Activated CD8-positive, alpha-beta memory T cell treated with anti-CD3 and anti-CD28 coated beads for 48 hours (primary cell): ENCODE data around the gene HDAC10.

Experiments
- DNase-seq, 3 experiments: peaks; one replicate each; pipeline ENCODE4 v3.0.0-alpha.2; 2020; ENCODE audit warnings: low read depth in 2 of 3, low spot score in 2 of 3

Gene HDAC10

GRCh38 chr22:50219800-50220602 lies 31.1 kb downstream of the HDAC10 start:
- no peak for DNase-seq

GRCh38 chr22:50218996-50219727 lies 31.9 kb downstream of the HDAC10 start:
- DNase-seq = no peak

DNA sequence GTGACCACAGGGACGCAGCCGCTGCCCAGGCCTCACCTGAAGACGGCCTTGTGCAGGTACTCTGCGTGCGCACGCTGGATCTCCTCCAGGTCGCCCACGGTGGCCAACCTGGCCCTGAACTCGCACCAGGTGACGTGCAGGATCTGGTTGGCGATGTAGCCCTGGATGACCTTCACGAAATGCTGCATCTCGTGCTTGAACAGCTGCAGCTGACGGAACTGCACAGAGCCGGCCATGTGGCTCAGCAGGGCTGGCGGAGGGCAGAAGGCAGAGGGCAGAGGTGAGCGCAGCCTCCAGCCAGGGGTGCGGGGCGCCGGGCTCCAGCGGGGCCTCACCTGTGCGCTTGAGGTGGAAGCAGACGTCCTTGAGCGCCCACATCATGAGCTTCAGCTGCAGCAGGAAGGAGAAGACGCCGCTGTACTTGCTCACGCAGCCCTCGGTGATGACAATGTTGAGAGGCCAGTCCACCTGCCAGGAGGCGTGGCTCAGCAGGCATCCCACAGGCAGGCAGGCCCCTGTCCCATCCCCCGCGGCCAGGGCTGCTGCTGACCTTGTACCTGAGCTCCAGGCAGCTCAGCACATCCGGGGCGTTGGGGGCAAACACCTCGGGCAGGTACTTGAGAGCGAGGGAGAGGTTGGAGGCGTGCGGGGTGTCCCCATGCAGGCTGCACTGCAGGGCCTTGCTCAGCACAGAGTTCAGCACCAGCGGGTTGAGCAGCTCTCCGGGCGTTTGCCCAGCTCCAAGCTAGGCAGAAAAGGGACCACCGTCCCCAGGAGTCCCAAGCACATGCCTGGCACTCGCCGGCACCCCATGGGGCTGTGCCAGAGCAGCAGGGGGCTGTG lies 32.7 kb downstream of the HDAC10 start:
- DNase-seq = no peak

DNA sequence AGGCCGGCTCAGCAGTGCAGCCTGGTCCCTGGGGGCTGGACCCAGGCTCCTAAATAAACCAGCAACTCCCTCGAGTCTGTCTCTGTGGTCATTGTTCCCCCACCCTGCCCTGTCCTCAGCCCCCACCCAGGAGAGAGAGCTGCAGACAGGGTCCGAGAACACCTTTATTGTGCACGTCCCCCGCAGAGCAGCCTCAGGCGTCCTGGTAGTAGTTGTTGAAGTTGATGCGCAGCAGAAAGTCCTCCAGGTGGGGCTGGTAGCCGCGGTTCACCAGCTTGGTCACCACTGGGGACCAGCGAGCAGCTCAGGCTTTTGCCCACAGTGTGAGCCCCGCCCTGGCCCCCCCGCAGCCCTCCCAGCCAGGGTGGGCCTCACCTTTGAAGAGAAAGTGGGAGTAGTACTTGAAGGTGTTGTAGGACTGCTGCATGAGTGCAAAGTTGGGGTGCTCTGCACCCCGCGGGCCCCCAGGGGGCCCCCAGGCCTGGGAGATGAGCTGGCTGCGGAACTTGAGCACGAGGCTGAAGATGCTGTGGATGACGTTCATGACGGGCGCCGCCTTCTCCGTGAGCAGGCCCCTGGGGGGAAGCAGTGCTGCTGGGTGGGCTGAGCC lies 33.4 kb downstream of the HDAC10 start:
- no peak for DNase-seq

GRCh38 chr22:50216684-50217520 lies 34.2 kb downstream of the HDAC10 start:
- no peak for DNase-seq

DNA sequence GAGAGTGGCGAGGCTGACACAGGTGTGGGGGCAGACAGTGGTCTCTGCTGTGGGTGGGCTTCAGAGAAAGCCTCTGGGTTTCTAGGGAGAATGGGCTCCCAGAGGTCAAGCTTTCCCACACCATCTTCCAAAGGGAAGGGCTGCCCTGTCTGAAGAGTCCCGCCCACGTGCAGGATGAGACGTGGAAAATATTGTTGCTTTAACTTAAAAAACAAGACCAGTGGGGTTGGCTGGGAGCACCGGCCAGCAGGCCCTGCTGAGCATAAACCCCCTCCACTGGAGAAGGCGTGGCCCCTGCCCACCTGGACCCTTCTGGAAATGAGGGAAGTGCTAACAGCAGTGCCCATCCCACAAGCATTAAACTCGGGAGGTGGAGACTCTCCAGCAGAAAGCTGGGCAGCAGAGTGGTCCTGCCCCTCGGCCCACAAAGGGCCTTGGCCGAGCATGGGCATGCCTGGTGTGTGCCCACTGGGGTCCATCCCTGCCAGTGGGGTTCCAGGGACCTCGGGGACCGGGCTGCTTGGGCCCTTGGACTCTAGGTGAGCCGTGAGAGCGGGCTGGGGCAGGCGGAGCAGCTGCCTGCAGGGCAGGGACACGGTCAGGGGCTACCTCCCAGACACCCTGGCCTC lies 34.9 kb downstream of the HDAC10 start:
- DNase-seq = no peak

DNA sequence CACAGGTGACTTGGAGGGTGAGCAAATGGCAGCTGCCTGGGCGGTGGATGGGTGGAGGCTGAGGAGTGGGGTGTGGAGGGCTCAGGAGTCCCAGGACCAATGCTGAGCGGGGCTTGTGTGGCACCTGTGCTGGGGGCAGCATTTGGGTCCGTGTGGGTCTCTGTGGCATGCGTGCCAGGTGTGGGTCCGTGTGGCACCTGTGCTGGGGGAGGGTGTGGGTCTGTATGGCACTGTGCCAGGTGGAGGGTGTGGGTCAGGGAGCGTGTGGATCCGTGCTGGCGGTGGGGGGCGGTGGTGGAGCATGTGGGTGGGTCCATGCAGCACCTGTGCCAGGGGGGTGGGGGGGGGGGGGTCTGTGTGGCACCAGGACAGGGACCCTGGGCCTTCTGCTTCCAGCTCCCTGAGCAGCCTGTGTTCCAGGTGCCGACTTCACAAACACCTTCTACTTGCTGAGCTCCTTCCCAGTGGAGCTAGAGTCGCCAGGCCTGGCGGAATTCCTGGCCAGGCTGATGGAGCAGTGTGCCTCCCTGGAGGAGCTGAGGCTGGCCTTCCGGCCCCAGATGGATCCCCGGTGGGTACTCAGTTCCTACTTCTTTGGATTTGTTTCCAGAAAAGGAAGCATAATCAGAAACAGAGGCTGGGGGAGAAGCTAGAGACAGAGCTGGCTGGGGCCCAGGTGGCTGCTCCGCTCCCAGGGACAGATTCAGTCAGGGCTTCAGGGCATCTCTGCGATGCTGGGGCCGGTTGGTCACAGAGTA lies 35.6 kb downstream of the HDAC10 start:
- DNase-seq = no peak

GRCh38 chr22:50213263-50213662 lies 37.8 kb downstream of the HDAC10 start:
- no peak for DNase-seq

- no peak for DNase-seq
Observed at GRCh38 chr22:50211147-50211546, 39.9 kb downstream of the HDAC10 start.

GRCh38 chr22:50210378-50211139 lies 40.5 kb downstream of the HDAC10 start:
- no peak for DNase-seq

DNA sequence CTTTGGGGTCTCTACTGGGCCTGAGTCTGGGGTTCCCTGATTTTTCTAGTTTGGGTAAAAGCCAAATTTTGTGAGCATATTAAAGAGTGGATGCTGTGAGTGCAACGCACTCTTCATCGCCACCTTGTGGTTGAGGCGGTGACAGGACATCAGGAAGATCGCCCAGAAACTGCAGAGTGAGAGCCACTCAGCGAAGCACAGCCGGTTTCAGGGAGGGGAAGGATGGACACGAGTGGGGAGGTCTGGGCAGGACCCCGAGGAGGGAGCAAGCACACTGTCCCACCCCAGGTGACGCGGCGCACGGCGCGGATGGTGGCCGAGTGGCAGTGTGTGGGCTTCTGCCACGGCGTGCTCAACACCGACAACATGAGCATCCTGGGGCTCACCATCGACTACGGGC lies 41.2 kb downstream of the HDAC10 start:
- DNase-seq = no peak

- DNase-seq = no peak
Observed at GRCh38 chr22:50208939-50209892, 41.8 kb downstream of the HDAC10 start.

- DNase-seq = no peak
Observed at GRCh38 chr22:50208430-50208938, 42.6 kb downstream of the HDAC10 start.

- DNase-seq = no peak
Observed at GRCh38 chr22:50207383-50208140, 43.5 kb downstream of the HDAC10 start.

GRCh38 chr22:50206599-50206998 lies 44.5 kb downstream of the HDAC10 start:
- no peak for DNase-seq
